A673 (cell line): ENCODE results near the gene PSTPIP1. TPM values are rescaled to one million over a fixed set of nuclear protein-coding genes. Genes with fewer than 3 reads are reported as not detected.

ENCODE experiments used
- BruUV-seq: library from RNA; stranded (reverse); fragments of 400-500 nt; replicated peaks from 2 replicates; lab custom pipeline; 2021; lab: Mats Ljungman, UMichigan
- CTCF ChIA-PET: fragments of 300-600 bp; sonication (Branson Sonifier 250); formaldehyde crosslinking; loops from one replicate; lab custom pipeline; 2022; ENCODE audit warnings: antibody characterized with exemption; lab: Charles Lee
- POLR2A ChIA-PET: fragments of 300-600 bp; sonication (Branson Sonifier 250); formaldehyde crosslinking; loops from one replicate; lab custom pipeline; 2022; ENCODE audit warnings: antibody characterized with exemption; ENCODE audit not compliant: low non-redundant PET; lab: Charles Lee
- DNase-seq: peaks from one replicate; pipeline ENCODE4 v3.0.0-alpha.2; 2015; ENCODE audit warnings: low spot score
- H3K27ac ChIP-seq: fragments of 200-600 bp; sonication (generic); 2 replicates; pipeline ENCODE4 v1.5.1; 2016; ENCODE audit warnings: mixed run types, low read depth, mild to moderate bottlenecking, mixed read lengths, antibody characterized with exemption, low read length; ENCODE audit not compliant: poor library complexity, severe bottlenecking
- H3K27me3 ChIP-seq: fragments of 200-600 bp; sonication (generic); replicated peaks from 2 replicates; pipeline ENCODE4 v1.6.1; 2017; ENCODE audit warnings: mixed run types, low read depth, mild to moderate bottlenecking, mixed read lengths, antibody characterized with exemption, low read length; ENCODE audit not compliant: insufficient read depth, poor library complexity
- H3K36me3 ChIP-seq: fragments of 200-600 bp; sonication (generic); 2 replicates; pipeline ENCODE4 v1.6.1; 2016; ENCODE audit warnings: mixed run types, mild to moderate bottlenecking, mixed read lengths, antibody characterized with exemption, low read length; ENCODE audit not compliant: insufficient read depth, poor library complexity, severe bottlenecking
- H3K4me1 ChIP-seq: fragments of 200-600 bp; sonication (generic); 2 replicates; pipeline ENCODE4 v1.6.1; 2017; ENCODE audit warnings: mixed run types, mild to moderate bottlenecking, mixed read lengths, antibody characterized with exemption, low read length; ENCODE audit not compliant: insufficient read depth, poor library complexity, severe bottlenecking
- H3K4me3 ChIP-seq: fragments of 200-600 bp; sonication (generic); 2 replicates; pipeline ENCODE4 v1.5.1; 2016; ENCODE audit warnings: low read depth, mixed run types, mild to moderate bottlenecking, mixed read lengths, low read length; ENCODE audit not compliant: poor library complexity, severe bottlenecking
- H3K9me3 ChIP-seq: fragments of 200-600 bp; sonication (generic); 2 replicates; pipeline ENCODE4 v1.6.1; 2016; ENCODE audit warnings: mixed run types, low read depth, mild to moderate bottlenecking, mixed read lengths, antibody characterized with exemption, low read length; ENCODE audit not compliant: poor library complexity, severe bottlenecking
- CTCF ChIP-seq: fragments of 300-800, 200-600 bp; sonication (generic); conservative IDR thresholded peaks from 2 replicates; pipeline ENCODE4 v1.5.1; 2017; ENCODE audit warnings: low read depth, mild to moderate bottlenecking, antibody characterized with exemption, low read length, moderate library complexity, mixed read lengths
- EZH2 ChIP-seq: fragments of 200-600 bp; sonication (generic); IDR thresholded peaks from 2 replicates; pipeline ENCODE4 v1.6.1; 2017; ENCODE audit warnings: borderline replicate concordance, low read depth, mild to moderate bottlenecking, mixed read lengths, antibody characterized with exemption, low read length; ENCODE audit not compliant: poor library complexity, severe bottlenecking
- intact Hi-C: fragments of 100-400 bp; cut with micrococcal nuclease; formaldehyde crosslinking; loops from one replicate; pipeline ENCODE4 v1.10.0; 2022; ENCODE audit not compliant: unreplicated experiment
- total RNA-seq: library from RNA; stranded (reverse); gene quantifications from 2 replicates; pipeline ENCODE4 v1.2.3, GENCODE V29; 2021

Gene PSTPIP1
- total RNA-seq, 1 experiment from 2014 or later = not detected

DNA sequence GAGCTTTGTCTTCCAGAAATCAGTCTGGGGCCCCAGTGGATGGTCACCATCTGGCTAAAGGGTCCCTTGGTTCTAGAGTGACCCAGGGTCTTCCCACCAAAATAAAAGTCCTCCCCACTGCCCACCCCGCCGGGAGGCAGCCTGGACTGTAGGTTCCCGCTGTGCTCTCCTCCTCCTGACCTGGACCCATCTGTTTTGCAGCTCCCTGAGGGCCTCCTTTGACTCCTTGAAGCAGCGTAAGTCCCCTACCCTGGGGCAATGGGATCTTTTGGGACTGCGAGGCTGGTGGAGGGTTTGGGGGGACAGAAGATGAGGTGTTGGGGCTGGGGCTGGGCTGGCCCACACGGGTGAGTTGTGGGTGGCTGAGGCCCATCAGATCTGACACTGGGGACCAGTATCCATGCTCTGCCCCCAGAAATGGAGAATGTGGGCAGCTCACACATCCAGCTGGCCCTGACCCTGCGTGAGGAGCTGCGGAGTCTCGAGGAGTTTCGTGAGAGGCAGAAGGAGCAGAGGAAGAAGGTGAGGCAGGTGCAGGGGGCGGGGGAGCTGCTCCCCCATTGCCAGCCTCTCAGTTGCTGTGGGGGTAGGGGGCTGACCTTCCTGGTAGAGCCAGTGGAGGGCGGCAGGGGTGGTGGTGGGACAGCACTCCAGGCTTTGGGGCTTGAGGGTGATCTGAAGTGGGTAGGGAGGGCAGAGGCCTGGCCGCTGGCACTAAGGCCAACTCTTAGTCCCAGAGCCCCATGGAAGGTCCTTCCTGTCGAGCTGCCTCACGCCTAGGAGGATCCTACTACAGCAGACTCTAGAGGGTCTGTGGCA, 30.4 kb downstream of the PSTPIP1 start:
- H3K4me3 ChIP-seq = no peak overlapping the region
- no peak for TF ChIP-seq EZH2
- no peak for TF ChIP-seq CTCF
- POLR2A ChIA-PET = interaction anchor here (0.7 kb wide), 1 partner anchor 107 kb away, joined by 5 read pairs; no protein-coding TSS in a partner anchor
- DNase-seq = no peak
- intact Hi-C loops = loop anchor here (5.0 kb wide), 1 partner anchor 517 kb away; no protein-coding TSS in a partner anchor
- H3K9me3 ChIP-seq = no peaks in the 10 kb centered on the region
- peaks cover 6% of the 10 kb centered on the region for H3K4me1 ChIP-seq
- H3K36me3 ChIP-seq = no peaks in the 10 kb centered on the region
- BruUV-seq = no TSS peak
- CTCF ChIA-PET = interaction anchor here (0.7 to 1.8 kb wide), 3 partner anchors 76 to 605 kb away, joined by 3 to 8 read pairs (median 5); no protein-coding TSS in a partner anchor
- no peaks in the 10 kb centered on the region for H3K27me3 ChIP-seq
- no peak overlapping the region for H3K27ac ChIP-seq

GRCh38 chr15:77025941-77026411, 31.1 kb downstream of the PSTPIP1 start:
- H3K4me1 ChIP-seq = peaks cover 8% of the 10 kb centered on the region
- ChIA-PET POLR2A (no interaction called here), CTCF (interaction anchor here (1.8 kb wide), 1 partner anchor 517 kb away, joined by 5 read pairs; no protein-coding TSS in a partner anchor)
- no peak overlapping the region for H3K4me3 ChIP-seq
- no peak for DNase-seq
- no peak for TF ChIP-seq EZH2
- H3K36me3 ChIP-seq = no peaks in the 10 kb centered on the region
- H3K9me3 ChIP-seq = no peaks in the 10 kb centered on the region
- BruUV-seq = no TSS peak
- H3K27ac ChIP-seq = no peak overlapping the region
- H3K27me3 ChIP-seq = no peaks in the 10 kb centered on the region
- intact Hi-C loops = loop anchor here (5.0 kb wide), 1 partner anchor 516 kb away; no protein-coding TSS in a partner anchor

DNA sequence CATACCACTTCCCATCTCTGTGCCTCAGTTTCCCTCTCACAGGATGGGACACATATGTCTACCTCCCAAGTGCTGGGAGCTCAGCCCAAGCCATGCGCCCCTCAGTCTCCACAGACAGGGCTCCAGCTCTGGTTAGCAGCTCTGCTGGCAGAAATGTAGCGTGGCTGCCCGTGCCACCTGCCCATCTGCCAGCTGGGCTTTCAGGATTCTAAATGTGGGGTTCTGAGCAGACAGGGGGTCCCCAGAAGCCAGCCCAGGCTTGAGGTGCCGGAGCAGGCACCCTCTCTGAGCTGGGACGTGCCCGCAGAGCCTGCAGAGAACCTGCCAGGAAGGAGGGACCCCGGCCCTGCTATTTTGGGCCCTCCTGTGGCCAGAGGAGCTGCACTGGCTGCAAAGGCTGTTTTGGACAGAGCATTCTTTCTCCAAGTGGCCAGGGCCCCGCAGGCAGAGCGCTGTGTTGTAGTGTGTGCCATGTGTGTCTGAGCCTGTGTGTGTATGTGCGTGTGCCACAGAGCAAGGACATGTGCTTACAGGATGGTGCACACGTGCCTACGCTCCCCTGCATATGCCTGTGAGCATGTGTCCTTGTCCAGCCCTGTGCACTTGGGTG, 31.7 kb downstream of the PSTPIP1 start:
- H3K27ac ChIP-seq = no peak overlapping the region
- H3K36me3 ChIP-seq = no peaks in the 10 kb centered on the region
- H3K9me3 ChIP-seq = no peaks in the 10 kb centered on the region
- TF ChIP-seq EZH2 (no peak), CTCF (no peak)
- no peak for DNase-seq
- ChIA-PET POLR2A (no interaction called here), CTCF (interaction anchor here (0.6 kb wide), 2 partner anchors 517 to 830 kb away, joined by 3 read pairs; no protein-coding TSS in a partner anchor)
- intact Hi-C loops = loop anchor here (5.0 kb wide), 1 partner anchor 516 kb away; no protein-coding TSS in a partner anchor
- no TSS peak for BruUV-seq
- H3K4me3 ChIP-seq = no peak overlapping the region
- H3K27me3 ChIP-seq = no peaks in the 10 kb centered on the region
- peaks cover 8% of the 10 kb centered on the region for H3K4me1 ChIP-seq
